Chondrocyte (in vitro differentiated cells): Measurements from ENCODE around the gene LPCAT4. TPM values are rescaled to one million over a fixed set of nuclear protein-coding genes. Genes with fewer than 3 reads are reported as not detected.
A peak's percentile ranks its signal among the peaks of the same experiment; 100 is the strongest.

ENCODE experiments used
- DNase-seq: peaks from one replicate; pipeline ENCODE4 v3.0.0; 2021; ENCODE audit warnings: mixed read lengths, low spot score
- H3K27ac Mint-ChIP-seq: one replicate; pipeline ENCODE4 v1.8.0; 2021; ENCODE audit warnings: mild to moderate bottlenecking, moderate library complexity, mixed read lengths; ENCODE audit not compliant: unreplicated experiment
- H3K27me3 Mint-ChIP-seq: 2 replicates; pipeline ENCODE4 v1.8.0; 2021; ENCODE audit warnings: low read depth, mixed read lengths
- H3K36me3 Mint-ChIP-seq: 2 replicates; pipeline ENCODE4 v1.8.0; 2021; ENCODE audit warnings: low read depth, mixed read lengths
- H3K4me1 Mint-ChIP-seq: 2 replicates; pipeline ENCODE4 v1.8.0; 2021; ENCODE audit warnings: low read depth, mild to moderate bottlenecking, mixed read lengths
- H3K4me3 Mint-ChIP-seq: one replicate; pipeline ENCODE4 v1.8.0; 2021; ENCODE audit warnings: mild to moderate bottlenecking, moderate library complexity, mixed read lengths; ENCODE audit not compliant: unreplicated experiment
- H3K9me3 Mint-ChIP-seq: 2 replicates; pipeline ENCODE4 v1.8.0; 2021; ENCODE audit warnings: low read depth, mixed read lengths
- total RNA-seq: library from RNA; stranded (reverse); gene quantifications from 3 replicates; pipeline ENCODE4 v1.2.1, GENCODE V29; 2021
- TF ChIP-seq, protein P1 (sequence below): fragments of 200-600 bp; sonication (generic); IDR thresholded peaks from 2 replicates; pipeline ENCODE4 v1.5.0; 2021; ENCODE audit warnings: antibody characterized with exemption, mild to moderate bottlenecking, moderate library complexity

Gene LPCAT4
- total RNA-seq, 1 donor from 2014 or later = 32.1 TPM

DNA sequence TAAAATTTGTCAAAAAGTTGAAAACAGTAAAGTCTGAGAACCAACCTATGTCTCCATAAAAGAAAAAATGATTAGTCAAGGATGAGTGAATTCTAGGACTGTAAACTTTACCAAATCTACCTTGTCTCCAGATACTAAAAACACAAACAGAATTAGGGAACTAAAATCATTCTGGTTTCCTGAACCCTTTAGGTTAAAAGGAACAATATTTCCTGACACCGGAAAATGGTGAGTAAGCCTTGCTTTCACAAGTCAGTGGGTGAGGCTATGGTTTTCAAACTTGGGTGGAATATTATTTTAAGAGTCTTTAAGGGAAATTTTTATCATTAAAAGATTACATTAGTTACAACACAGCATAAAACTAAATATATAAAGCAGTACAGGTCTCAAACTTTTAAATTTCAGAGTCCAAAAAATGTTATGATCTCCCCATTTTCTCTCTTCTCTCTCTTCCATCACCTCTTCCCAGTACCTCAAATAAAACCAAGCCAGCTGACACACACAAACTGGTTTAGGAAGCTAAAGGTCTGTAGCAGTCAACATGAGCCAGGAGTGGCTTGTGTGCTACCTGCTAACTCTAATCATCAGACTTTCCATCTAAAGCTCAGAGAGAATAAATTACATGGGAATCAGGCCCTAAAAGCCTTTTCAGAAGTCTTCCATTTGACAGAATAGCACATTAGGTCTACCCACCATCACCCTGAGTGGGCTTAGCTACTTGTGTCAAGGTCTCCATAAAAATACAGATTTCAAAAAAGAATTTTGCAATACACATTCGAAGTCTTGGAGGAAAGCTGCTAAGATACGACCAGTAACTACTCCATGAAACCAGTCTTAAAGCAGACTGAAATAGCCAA lies 31.6 kb downstream of the LPCAT4 start:
- H3K27ac Mint-ChIP-seq = peak overlapping the region; percentile 79
- H3K27me3 Mint-ChIP-seq = no peaks in the 10 kb centered on the region
- no peaks in the 10 kb centered on the region for H3K9me3 Mint-ChIP-seq
- TF ChIP-seq, protein P1, sequence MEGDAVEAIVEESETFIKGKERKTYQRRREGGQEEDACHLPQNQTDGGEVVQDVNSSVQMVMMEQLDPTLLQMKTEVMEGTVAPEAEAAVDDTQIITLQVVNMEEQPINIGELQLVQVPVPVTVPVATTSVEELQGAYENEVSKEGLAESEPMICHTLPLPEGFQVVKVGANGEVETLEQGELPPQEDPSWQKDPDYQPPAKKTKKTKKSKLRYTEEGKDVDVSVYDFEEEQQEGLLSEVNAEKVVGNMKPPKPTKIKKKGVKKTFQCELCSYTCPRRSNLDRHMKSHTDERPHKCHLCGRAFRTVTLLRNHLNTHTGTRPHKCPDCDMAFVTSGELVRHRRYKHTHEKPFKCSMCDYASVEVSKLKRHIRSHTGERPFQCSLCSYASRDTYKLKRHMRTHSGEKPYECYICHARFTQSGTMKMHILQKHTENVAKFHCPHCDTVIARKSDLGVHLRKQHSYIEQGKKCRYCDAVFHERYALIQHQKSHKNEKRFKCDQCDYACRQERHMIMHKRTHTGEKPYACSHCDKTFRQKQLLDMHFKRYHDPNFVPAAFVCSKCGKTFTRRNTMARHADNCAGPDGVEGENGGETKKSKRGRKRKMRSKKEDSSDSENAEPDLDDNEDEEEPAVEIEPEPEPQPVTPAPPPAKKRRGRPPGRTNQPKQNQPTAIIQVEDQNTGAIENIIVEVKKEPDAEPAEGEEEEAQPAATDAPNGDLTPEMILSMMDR = no peak
- DNase-seq = no peak
- peaks cover 62% of the 10 kb centered on the region for H3K4me1 Mint-ChIP-seq
- peak overlapping the region; percentile 49 for H3K4me3 Mint-ChIP-seq
- peaks cover 3% of the 10 kb centered on the region for H3K36me3 Mint-ChIP-seq

DNA sequence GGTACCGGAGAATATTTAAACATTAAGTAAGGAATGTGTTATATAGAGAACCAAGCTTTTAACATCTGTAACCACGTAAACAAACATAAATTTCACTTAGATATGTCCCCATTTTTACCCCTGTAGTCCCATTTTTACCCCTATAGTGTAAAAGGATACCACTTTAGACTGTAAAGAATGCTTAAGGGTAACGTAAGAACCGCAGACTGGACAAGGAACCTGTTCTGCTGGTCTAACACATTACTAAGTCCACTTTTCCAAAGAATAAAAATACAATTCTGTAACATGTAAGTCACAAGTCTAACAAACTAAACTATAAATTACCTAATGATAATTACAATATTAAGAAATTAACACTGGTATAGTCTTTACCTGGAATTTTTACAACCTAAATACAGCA lies 32.3 kb downstream of the LPCAT4 start:
- H3K27me3 Mint-ChIP-seq = no peaks in the 10 kb centered on the region
- TF ChIP-seq, protein P1 = no peak
- peak overlapping the region; percentile 49 for H3K4me3 Mint-ChIP-seq
- no peaks in the 10 kb centered on the region for H3K36me3 Mint-ChIP-seq
- H3K9me3 Mint-ChIP-seq = no peaks in the 10 kb centered on the region
- DNase-seq = no peak
- no peak overlapping the region for H3K27ac Mint-ChIP-seq
- H3K4me1 Mint-ChIP-seq = peaks cover 55% of the 10 kb centered on the region

DNA sequence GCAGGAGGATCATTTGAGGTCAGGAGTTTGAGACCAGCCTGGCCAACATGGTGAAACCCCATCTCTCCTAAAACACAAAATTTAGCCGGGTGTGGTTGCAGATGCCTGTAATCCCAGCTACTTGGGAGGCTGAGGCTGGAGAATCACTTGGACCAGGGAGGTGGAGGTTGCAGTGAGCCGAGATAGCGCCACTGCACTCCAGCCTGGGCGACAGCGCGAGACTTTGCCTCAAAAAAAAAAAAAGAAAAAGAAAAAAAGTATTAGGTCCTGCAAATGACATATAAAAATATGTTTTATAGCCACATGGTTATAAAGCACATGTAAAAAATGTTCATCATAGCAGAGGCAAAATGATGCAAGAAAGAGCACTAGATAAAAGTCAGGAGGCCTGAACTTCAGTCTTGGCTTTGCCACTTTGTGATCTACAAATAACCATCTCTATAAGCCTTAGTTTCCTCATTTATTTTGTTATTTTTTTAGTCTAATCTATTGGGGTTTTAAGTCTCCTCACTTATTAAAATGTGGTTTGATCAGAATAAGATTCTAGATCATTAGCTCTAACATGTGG lies 34.4 kb downstream of the LPCAT4 start:
- Mint-ChIP-seq H3K4me1 (peaks cover 43% of the 10 kb centered on the region), H3K9me3 (no peaks in the 10 kb centered on the region), H3K27me3 (no peaks in the 10 kb centered on the region), H3K27ac (no peak overlapping the region), H3K4me3 (no peak overlapping the region), H3K36me3 (no peaks in the 10 kb centered on the region)
- DNase-seq = no peak
- TF ChIP-seq, protein P1 = no peak

DNA sequence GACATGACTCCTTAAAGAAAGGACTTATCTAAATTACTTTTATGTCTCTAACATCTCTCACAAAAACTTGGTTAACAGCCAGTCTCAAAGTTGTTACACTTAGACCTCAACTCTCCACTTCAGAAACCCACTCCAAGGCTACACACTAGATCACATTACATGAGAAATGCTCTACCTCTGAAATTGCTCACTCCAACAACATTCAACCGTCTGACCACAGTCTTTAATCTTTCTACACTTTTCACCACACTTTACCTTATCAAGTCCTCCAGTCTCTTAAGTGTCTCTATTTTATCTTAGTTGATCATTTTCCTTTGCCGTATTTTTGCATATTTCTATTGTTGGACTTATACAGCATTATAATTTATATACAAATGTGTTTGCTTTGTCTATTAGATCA lies 35.2 kb downstream of the LPCAT4 start:
- Mint-ChIP-seq H3K27me3 (no peaks in the 10 kb centered on the region), H3K4me1 (peaks cover 40% of the 10 kb centered on the region), H3K9me3 (no peaks in the 10 kb centered on the region), H3K27ac (no peak overlapping the region), H3K36me3 (no peaks in the 10 kb centered on the region), H3K4me3 (no peak overlapping the region)
- DNase-seq = no peak
- TF ChIP-seq, protein P1 = no peak

DNA sequence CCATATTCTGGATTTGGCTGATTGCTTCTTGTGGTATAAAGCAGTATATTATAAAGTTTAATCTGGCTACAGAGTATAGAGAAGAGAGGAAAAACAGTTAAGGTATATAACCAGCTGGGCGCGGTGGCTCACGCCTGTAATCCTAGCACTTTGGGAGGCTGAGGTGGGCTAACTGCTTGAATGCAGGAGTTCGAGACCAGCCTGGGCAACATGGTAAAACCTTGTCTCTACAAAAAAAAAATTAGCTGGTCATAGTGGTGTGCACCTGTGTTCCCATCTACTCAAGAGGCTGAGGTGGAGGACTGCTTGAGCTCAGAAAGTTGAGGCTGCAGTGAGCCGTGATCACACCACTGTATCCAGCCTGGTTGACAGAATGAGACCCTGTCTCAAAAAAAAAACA lies 36.7 kb downstream of the LPCAT4 start:
- Mint-ChIP-seq H3K4me3 (no peak overlapping the region), H3K27ac (no peak overlapping the region), H3K27me3 (no peaks in the 10 kb centered on the region), H3K36me3 (no peaks in the 10 kb centered on the region), H3K9me3 (no peaks in the 10 kb centered on the region), H3K4me1 (peaks cover 25% of the 10 kb centered on the region)
- TF ChIP-seq, protein P1 = no peak
- DNase-seq = no peak
